MCF 10A (cell line): ENCODE measurements around the gene QSOX2. TPM values are rescaled to one million over a fixed set of nuclear protein-coding genes. Genes with fewer than 3 reads are reported as not detected.

Experiments
- BruUV-seq: library from RNA; stranded (reverse); fragments of 400-500 nt; replicated peaks from 2 replicates; lab custom pipeline; 2021; lab: Mats Ljungman, UMichigan
- CTCF ChIA-PET: fragments of 300-600 bp; sonication (Branson Sonifier 250); formaldehyde crosslinking; extraction: SDS; loops from one replicate; lab custom pipeline; 2021; ENCODE audit warnings: antibody characterized with exemption, inconsistent platforms; lab: Yijun Ruan, JAX
- POLR2A ChIA-PET: fragments of 300-600, 350-650 bp; sonication (Branson Sonifier 250); formaldehyde crosslinking; extraction: SDS; loops from one replicate; lab custom pipeline; 2020; ENCODE audit warnings: antibody characterized with exemption, inconsistent platforms; lab: Yijun Ruan, JAX
- DNase-seq: peaks from one replicate; pipeline ENCODE4 v3.0.0-alpha.2; 2018; ENCODE audit not compliant: unreplicated experiment
- H3K27ac Mint-ChIP-seq: one replicate; pipeline ENCODE4 v1.8.0; 2022; ENCODE audit warnings: mild to moderate bottlenecking, low read depth, mixed read lengths; ENCODE audit not compliant: unreplicated experiment
- H3K27me3 Mint-ChIP-seq: one replicate; pipeline ENCODE4 v1.8.0; 2022; ENCODE audit warnings: mixed read lengths; ENCODE audit not compliant: insufficient read depth, unreplicated experiment
- H3K36me3 Mint-ChIP-seq: one replicate; pipeline ENCODE4 v1.8.0; 2022; ENCODE audit warnings: mild to moderate bottlenecking, moderate library complexity, mixed read lengths; ENCODE audit not compliant: insufficient read depth, unreplicated experiment
- H3K4me1 Mint-ChIP-seq: one replicate; pipeline ENCODE4 v1.8.0; 2022; ENCODE audit warnings: mixed read lengths; ENCODE audit not compliant: insufficient read depth, unreplicated experiment
- H3K4me3 Mint-ChIP-seq: one replicate; pipeline ENCODE4 v1.8.0; 2022; ENCODE audit warnings: mild to moderate bottlenecking, moderate library complexity, mixed read lengths; ENCODE audit not compliant: unreplicated experiment
- H3K9me3 Mint-ChIP-seq: one replicate; pipeline ENCODE4 v1.8.0; 2022; ENCODE audit warnings: mixed read lengths; ENCODE audit not compliant: unreplicated experiment
- intact Hi-C: fragments of 100-400 bp; cut with micrococcal nuclease; formaldehyde crosslinking; loops from 2 replicates; pipeline ENCODE4 v1.14.1; 2022
- total RNA-seq: library from RNA; stranded (reverse); gene quantifications from 2 replicates; pipeline ENCODE4 v1.2.3, GENCODE V29; 2022
- TF ChIP-seq, protein P1 (sequence below): fragments of 200-600 bp; IDR thresholded peaks from one replicate; pipeline ENCODE4 v1.8.0; 2022; ENCODE audit warnings: antibody characterized with exemption, mild to moderate bottlenecking; ENCODE audit not compliant: unreplicated experiment

The QSOX2 gene
- total RNA-seq, 1 experiment from 2014 or later: 27.7 TPM

DNA sequence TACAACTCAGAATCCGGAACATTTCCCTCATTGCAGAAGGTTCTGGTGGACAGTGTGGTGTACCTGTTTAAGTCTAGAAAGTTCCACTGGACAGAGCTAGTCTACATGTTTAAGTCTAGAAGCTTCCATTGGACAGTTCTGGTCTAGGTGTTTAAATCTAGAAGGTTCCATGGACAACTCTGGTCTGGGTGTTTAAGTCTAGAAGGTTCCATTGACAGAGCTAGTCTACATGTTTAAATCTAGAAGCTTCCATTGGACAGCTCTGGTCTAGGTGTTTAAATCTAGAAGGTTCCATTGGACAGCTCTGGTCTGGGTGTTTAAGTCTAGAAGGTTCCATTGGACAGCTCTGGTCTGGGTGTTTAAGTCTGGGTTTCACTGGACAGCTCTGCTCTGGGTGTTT is 33.3 kb upstream of the QSOX2 start:
- no TSS peak for BruUV-seq
- DNase-seq: no peak
- ChIA-PET POLR2A (interaction anchor here (1.2 kb wide), 1 partner anchor 9 kb away, joined by 3 read pairs; no protein-coding TSS in a partner anchor), CTCF (interaction anchor here (0.6 to 1.4 kb wide), 3 partner anchors 8 to 634 kb away, joined by 3 to 5 read pairs (median 3); no protein-coding TSS in a partner anchor)
- no peak overlapping the region for H3K4me3 Mint-ChIP-seq
- no peaks in the 10 kb centered on the region for H3K4me1 Mint-ChIP-seq
- no peaks in the 10 kb centered on the region for H3K36me3 Mint-ChIP-seq
- intact Hi-C loops: no loop called here
- TF ChIP-seq, protein P1, sequence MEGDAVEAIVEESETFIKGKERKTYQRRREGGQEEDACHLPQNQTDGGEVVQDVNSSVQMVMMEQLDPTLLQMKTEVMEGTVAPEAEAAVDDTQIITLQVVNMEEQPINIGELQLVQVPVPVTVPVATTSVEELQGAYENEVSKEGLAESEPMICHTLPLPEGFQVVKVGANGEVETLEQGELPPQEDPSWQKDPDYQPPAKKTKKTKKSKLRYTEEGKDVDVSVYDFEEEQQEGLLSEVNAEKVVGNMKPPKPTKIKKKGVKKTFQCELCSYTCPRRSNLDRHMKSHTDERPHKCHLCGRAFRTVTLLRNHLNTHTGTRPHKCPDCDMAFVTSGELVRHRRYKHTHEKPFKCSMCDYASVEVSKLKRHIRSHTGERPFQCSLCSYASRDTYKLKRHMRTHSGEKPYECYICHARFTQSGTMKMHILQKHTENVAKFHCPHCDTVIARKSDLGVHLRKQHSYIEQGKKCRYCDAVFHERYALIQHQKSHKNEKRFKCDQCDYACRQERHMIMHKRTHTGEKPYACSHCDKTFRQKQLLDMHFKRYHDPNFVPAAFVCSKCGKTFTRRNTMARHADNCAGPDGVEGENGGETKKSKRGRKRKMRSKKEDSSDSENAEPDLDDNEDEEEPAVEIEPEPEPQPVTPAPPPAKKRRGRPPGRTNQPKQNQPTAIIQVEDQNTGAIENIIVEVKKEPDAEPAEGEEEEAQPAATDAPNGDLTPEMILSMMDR: no peak
- H3K9me3 Mint-ChIP-seq: no peaks in the 10 kb centered on the region
- peaks cover 17% of the 10 kb centered on the region for H3K27me3 Mint-ChIP-seq
- no peak overlapping the region for H3K27ac Mint-ChIP-seq

DNA sequence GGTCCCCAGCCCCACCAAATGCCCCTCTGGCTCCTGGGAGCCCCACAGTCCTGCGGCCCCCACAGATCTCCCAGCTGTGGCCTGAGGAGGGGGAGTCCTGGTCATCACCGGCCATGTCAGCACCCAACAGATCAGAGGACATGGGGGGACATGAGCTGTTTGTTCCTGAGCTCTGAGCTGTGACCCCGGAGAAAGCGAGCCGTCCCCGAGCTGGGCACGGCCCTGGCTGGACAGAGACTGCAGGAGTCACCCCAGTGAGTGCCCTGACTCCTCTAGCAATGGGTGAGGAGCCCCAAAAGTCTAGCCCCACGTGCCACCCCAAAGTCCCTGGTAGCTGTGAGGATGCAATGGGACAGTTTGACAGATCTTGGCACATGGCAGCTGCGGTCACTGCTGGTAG is 32.6 kb upstream of the QSOX2 start:
- CTCF ChIA-PET: interaction anchor here (0.6 to 1.4 kb wide), 2 partner anchors 8 to 634 kb away, joined by 3 to 5 read pairs; no protein-coding TSS in a partner anchor
- Mint-ChIP-seq H3K4me1 (no peaks in the 10 kb centered on the region), H3K27me3 (peaks cover 17% of the 10 kb centered on the region), H3K4me3 (no peak overlapping the region), H3K9me3 (no peaks in the 10 kb centered on the region), H3K27ac (no peak overlapping the region), H3K36me3 (no peaks in the 10 kb centered on the region)
- BruUV-seq: no TSS peak
- intact Hi-C loops: no loop called here
- TF ChIP-seq, protein P1: no peak
- POLR2A ChIA-PET: interaction anchor here (1.2 kb wide), 1 partner anchor 9 kb away, joined by 3 read pairs; no protein-coding TSS in a partner anchor
- no peak for DNase-seq

DNA sequence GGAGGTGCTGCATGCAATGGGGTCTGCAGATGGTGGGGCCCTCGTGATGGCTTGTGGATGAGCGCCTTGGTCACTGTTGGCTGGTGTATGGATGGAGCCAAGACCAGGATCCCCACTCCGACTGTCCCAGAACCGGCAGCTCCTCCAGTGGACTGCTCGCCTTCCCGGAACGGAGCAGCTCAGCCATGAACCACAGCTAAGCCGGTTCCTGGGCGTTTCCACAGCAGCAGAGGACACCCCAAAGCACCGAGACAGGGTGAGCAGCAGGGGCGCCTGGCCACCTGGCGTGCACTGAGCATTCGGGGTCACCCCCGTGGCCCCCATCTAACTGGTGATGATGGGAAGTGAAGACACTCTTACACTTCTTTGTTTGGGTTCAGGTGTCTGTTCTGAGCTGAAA is 32.1 kb upstream of the QSOX2 start:
- TF ChIP-seq, protein P1: no peak
- CTCF ChIA-PET: interaction anchor here (0.6 to 1.4 kb wide), 3 partner anchors 9 to 150 kb away, joined by 3 to 5 read pairs (median 4); no protein-coding TSS in a partner anchor
- no peaks in the 10 kb centered on the region for H3K4me1 Mint-ChIP-seq

DNA sequence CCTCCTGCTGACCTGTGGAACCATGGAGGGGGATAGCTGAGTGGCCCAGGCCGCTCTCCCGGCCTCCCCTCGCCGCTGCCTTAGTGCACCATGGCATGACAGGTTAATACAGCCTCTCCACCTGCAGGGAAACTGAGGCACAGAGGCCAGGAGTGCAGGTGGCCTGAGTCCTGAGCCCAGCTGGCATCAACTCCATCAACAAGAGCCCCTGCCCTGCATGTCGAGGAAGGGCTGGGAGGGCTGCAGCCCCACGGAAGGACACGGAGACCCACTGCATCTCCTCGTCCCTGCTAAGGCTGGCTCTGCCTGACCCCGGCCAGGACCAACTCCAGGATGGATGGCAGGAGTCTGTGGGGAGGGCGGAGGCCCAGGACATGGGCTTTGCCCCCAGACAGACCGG is 31.1 kb upstream of the QSOX2 start:
- POLR2A ChIA-PET: interaction anchor here (0.9 kb wide), 1 partner anchor 293 kb away, joined by 3 read pairs; no protein-coding TSS in a partner anchor
- CTCF ChIA-PET: no interaction called here

More for the DNA sequence above, 32.1 kb upstream of the QSOX2 start:
- Mint-ChIP-seq H3K9me3 (no peaks in the 10 kb centered on the region), H3K4me3 (no peak overlapping the region), H3K36me3 (no peaks in the 10 kb centered on the region), H3K27me3 (peaks cover 17% of the 10 kb centered on the region), H3K27ac (no peak overlapping the region)
- POLR2A ChIA-PET: no interaction called here
- intact Hi-C loops: no loop called here
- BruUV-seq: no TSS peak
- no peak for DNase-seq

More for the DNA sequence above, 31.1 kb upstream of the QSOX2 start:
- DNase-seq: no peak
- TF ChIP-seq, protein P1: no peak
- no peaks in the 10 kb centered on the region for H3K36me3 Mint-ChIP-seq
- peaks cover 24% of the 10 kb centered on the region for H3K27me3 Mint-ChIP-seq
- no peak overlapping the region for H3K27ac Mint-ChIP-seq
- intact Hi-C loops: no loop called here
- no peaks in the 10 kb centered on the region for H3K4me1 Mint-ChIP-seq
- no TSS peak for BruUV-seq
- H3K9me3 Mint-ChIP-seq: no peaks in the 10 kb centered on the region
- no peak overlapping the region for H3K4me3 Mint-ChIP-seq
